Activated CD4-positive, alpha-beta T cell treated with anti-CD3 and anti-CD28 coated beads, Interleukin-2, Interleukin-6, amounts not matched to agents 100 ng/mL and 50 ng/mL, durations not matched to agents 16 hours and 8 hours (primary cell): ENCODE data around the gene RNF215.
"Not testable (repeated sequence)": the region's sequence is repeated elsewhere in the genome, so short reads cannot be mapped to it uniquely, and the experiment has no call there.

Experiments used
- DNase-seq: peaks from one replicate; pipeline ENCODE4 v3.0.0-alpha.2; 2020

Gene RNF215

GRCh38 chr22:30357650-30358215, 29.5 kb downstream of the RNF215 start:
- DNase-seq = no peak

DNA sequence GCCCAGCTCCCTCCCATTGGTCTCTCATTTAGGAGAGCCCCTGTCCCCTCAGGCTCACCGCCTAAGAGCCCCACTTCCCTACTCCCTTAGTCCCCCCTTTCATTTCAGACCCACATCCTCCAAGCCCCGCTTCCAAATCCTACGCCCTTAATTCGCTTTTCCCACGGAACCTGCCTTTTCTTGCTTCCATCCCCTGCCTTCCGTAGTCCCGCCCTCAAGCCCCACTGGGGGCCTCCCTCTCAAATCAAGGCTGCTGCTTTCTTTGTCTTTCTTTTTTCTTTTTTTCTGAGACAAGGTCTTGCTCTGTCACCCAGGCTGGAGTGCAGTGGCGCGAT, 30.0 kb downstream of the RNF215 start:
- no peak for DNase-seq

DNA sequence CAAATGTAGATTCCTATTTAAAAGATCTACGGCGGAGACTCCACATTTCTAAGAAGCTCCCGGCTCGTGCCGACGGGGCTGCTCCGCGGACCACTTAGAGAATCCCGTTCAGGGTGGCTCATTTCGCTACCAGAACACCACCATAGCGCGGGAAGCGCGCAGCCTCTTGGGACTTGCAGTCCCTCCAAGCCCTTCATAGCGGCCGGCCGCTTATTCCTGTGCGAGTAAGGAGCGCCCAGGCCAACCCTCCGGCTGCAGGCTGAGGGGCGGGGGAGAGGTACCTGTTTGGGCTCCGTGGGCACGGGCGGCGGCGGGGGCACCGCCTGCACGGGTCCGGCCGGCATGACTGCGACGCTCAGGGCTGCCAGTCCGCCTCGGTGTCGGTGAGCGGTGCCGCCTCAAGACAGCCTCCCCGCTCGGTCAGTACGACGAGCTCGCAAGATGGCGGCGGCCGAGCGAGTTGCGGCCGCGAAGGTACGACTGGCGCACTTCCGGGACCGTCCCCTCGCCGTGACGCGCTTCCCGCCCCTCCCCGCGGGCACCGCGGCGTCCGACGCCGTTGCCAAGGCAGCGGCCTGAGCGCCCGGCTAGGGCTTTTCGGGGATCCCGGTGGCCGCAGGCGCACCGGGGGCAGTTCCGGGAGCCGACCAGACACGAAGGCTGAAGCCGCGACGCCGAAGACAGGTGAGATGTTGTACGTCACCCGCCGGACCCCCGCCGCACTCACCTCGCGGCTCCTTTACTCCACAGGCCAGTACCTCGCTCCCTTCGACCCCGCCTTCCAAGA, 30.6 kb downstream of the RNF215 start, which contains the start of the genes CCDC157 and SF3A1:
CCDC157 (plus strand) TSS at position 559 of the 787 bp plus-strand sequence. CDS start 8,994 bp downstream, outside the sequence.
SF3A1 (minus strand) TSS at position 446 of the 787 bp plus-strand sequence; CDS start at position 344, 102 bp downstream.
- DNase-seq = peak; percentile 94

- no peak for DNase-seq
These were observed 32.6 kb downstream of the RNF215 start for GRCh38 chr22:30354644-30355043.

- no peak for DNase-seq
These were observed 36.0 kb downstream of the RNF215 start for GRCh38 chr22:30351226-30351625.

DNA sequence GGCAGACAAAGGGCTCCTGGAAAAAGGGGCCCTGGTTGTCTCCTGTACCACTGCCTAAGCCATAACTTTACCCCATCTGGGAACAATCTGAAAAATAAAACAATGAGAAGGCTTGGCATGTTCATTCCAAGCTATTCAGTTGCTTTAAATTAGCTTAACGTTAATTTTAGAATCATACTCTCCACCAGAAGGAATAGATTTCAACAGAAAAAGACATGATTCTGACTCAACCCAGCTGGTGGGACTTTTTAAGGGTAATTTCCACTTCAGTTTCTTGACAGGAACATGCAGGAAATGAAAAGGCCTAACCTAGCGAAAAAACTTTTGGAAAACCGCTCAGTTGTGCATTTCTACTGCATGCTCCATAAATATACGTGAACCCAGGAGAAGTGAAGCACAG, 38.4 kb downstream of the RNF215 start:
- peak; percentile 28 for DNase-seq

DNA sequence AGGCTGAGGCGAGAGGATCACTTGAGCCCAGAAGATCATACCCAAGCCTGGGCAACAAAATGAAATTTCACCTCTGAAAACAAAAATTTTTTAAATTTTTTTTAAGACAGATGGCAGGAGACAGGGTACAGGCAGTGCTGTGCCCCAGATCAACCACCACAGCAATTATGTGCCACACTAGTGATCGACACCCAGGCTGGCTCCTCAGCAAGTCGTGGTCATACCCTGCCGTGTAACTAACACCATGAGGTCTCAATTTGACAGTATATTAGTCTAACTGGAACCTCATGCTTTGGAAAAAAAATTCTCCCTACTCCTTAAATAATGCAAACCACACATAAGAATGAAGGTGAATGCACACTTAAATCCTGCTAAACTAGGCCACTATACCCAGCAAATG, 38.8 kb downstream of the RNF215 start:
- peak; percentile 54 for DNase-seq

- DNase-seq = peak; percentile 58
These were observed 39.8 kb downstream of the RNF215 start for GRCh38 chr22:30347255-30347892.

DNA sequence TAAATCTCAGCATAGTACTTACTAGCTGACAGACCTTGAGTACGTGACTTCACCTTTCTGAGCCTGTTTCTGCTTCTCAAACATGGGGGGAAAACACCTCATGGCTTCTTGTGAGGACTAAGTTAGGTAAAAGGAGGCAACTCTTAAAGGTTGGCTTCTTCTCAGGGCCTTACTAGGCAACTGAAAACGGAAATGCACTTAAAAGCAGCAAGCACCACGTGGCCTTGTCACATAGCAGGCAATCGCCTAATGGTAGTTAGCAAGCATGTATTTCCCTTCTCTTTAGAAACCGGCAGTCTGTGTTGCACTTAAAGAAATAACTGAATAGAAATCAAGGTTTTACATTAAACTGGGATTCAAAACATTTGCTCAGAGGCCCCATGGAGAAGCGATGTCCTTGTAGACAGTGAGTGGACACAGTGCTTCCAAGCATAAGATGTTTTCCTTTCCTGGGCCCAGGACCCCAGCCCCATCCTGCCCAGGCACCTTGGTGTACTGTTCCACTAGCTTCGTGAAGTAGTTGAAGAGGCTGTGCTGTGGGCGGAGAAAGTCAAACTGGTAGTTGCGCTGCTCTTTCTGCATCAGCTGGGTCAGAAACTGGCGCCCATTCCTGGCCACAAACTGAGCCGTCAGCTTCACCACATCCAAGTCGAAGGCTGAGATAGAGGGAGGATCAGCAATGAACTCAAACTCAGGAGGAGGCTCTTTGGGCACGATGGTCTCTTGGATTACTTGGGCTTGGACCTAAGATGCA, 42.6 kb downstream of the RNF215 start:
- DNase-seq = peak; percentile 57

DNA sequence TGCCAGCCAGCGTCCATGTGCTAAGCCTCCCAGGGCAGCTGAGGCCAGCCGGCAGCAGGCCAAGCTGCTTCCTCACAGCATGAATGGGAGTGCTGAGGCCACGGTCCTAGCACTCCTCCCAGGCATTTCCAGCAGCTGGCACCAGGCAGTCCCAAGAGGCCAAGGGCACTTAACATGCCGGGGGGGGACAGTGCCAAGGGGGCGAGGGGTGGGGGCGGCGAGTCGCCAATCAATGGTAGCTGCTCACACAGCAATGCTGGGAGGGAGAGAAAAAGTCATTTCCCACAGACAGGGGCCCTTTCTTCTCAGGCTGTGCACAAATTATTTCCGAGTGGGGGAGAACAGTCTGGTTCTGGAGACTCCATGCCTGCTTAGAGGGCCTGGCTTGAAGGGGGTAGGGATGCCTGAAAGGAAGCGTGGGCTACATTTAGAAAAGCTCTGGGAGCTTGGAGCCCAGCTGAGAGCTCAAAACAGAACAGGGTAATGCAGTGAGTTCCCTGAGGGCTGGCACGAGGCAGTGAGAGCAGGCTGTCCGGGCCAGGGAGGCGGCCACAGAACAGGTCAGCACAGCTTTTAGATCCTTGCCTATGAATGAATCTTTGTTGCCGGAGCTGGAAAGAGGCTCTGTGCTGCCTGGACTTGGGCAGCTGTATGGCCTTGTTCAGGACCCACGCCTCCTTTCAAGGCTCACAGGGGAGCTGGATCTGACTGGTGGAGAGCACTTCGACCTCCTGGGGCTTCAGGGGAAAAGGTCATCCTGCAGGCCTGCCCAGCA, 46.1 kb downstream of the RNF215 start:
- DNase-seq = no peak

GRCh38 chr22:30338802-30339201, 48.4 kb downstream of the RNF215 start:
- no peak for DNase-seq

- not testable (repeated sequence) for DNase-seq
These were observed 48.9 kb downstream of the RNF215 start for GRCh38 chr22:30338341-30338740.

DNA sequence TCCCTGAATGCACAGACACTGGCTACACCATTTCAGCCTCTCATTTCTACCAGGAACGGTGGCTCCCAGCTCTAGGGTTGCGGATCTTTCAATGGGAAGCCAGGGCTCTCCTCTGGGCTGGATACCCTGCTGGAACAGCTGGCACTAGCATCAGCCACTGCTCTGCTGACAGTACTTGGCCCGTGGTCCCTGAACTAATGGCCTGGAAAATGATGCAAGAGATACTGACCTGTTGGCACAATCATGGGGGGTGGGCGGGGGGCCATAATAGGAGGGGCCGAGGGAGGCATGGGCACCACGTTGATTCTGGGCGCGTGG, 49.8 kb downstream of the RNF215 start:
- DNase-seq = no peak

DNA sequence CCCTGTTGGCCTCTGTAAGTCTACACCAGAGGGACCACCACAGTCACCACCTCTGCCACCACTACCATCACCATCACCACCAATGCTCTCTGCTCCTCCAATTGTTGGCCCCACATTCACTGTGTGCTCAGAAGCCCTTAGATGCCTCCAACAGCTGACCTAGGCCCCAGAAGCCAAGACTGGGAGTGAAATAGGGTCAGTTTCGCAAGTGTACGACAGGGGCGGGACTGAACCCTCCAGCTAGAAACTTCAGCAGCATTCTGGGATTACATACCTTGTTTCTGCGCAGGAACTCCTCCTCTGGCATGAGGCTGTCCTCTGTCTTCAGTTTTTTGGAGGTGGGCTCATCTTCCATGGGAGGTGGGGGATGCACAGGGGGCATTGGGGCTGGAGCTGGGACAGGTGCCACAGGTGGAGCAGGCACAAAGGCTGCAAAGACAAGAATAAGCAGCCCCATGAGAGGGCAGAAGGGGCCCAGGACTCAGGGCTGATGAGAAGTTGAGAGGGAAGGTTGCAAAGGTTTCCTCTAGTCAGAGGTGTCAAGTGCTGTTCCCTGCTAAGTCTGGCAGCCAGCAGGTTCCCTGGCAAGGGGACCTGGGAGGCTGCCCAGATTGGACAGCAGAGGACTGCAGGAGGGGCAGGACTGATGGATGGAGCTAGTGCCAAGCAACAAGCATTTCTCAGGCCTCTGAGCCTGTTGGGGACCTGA, 50.3 kb downstream of the RNF215 start:
- DNase-seq = no peak

- no peak for DNase-seq
These were observed 52.0 kb downstream of the RNF215 start for GRCh38 chr22:30335236-30335635.

- no peak for DNase-seq
These were observed 52.6 kb downstream of the RNF215 start for GRCh38 chr22:30334646-30335045.

GRCh38 chr22:30333707-30334087, 53.5 kb downstream of the RNF215 start:
- DNase-seq = no peak

- DNase-seq = peak; percentile 36
These were observed 54.1 kb downstream of the RNF215 start for GRCh38 chr22:30332994-30333706.

- DNase-seq = no peak
These were observed 54.7 kb downstream of the RNF215 start for GRCh38 chr22:30332551-30332950.
